H1 (cell line): Measurements from ENCODE around the gene RFC3. TPM values are rescaled to one million over a fixed set of nuclear protein-coding genes. Genes with fewer than 3 reads are reported as not detected.

ENCODE experiments used
- CTCF ChIA-PET: fragments of 300-600 bp; sonication (Branson Sonifier 250); formaldehyde crosslinking; loops from one replicate; lab custom pipeline; 2021; ENCODE audit not compliant: partially characterized antibody; lab: Charles Lee
- POLR2A ChIA-PET: fragments of 300-600 bp; sonication (Branson Sonifier 250); formaldehyde crosslinking; loops from one replicate; lab custom pipeline; 2021; ENCODE audit warnings: inconsistent platforms; ENCODE audit not compliant: partially characterized antibody; lab: Charles Lee
- DNase-seq, 2 experiments: peaks; one replicate each; pipeline versions ENCODE4 v3.0.0 to v3.0.0-alpha.2; 2010 to 2022; ENCODE audit warnings: low spot score in 2 of 2, low read depth in 1 of 2, mixed read lengths in 1 of 2
- FAIRE-seq: peaks from 2 replicates; lab custom pipeline; 2011; peaks lifted over from hg19 to GRCh38; lab: Jason Lieb, UNC
- H2AFZ ChIP-seq: 2 replicates; pipeline ENCODE4 v1.8.1; 2012; ENCODE audit warnings: low read length, inconsistent platforms
- H2AK5ac ChIP-seq: 2 replicates; pipeline ENCODE4 v1.6.1; 2013; ENCODE audit warnings: low read depth, low read length
- H2BK120ac ChIP-seq: replicated peaks from 2 replicates; pipeline ENCODE3; 2013; ENCODE audit warnings: low read depth, low read length, inconsistent platforms
- H2BK12ac ChIP-seq: 2 replicates; pipeline ENCODE4 v1.6.1; 2013; ENCODE audit warnings: low read depth, low read length
- H2BK15ac ChIP-seq: 2 replicates; pipeline ENCODE4 v1.6.1; 2013; ENCODE audit warnings: low read length
- H2BK20ac ChIP-seq: 2 replicates; pipeline ENCODE4 v1.6.1; 2013; ENCODE audit warnings: low read length
- H2BK5ac ChIP-seq: 2 replicates; pipeline ENCODE4 v1.6.1; 2013; ENCODE audit warnings: low read depth, low read length
- H3K14ac ChIP-seq: 2 replicates; pipeline ENCODE4 v1.6.1; 2013; ENCODE audit warnings: inconsistent platforms; ENCODE audit not compliant: insufficient read length
- H3K18ac ChIP-seq: 2 replicates; pipeline ENCODE4 v1.6.1; 2013; ENCODE audit warnings: low read length; ENCODE audit errors: extremely low read depth
- H3K23ac ChIP-seq: 2 replicates; pipeline ENCODE4 v1.6.1; 2013; ENCODE audit warnings: inconsistent platforms; ENCODE audit not compliant: insufficient read length
- H3K23me2 ChIP-seq: 2 replicates; pipeline ENCODE4 v1.6.1; 2013; ENCODE audit warnings: low read depth, low read length
- H3K27ac ChIP-seq: 2 replicates; pipeline ENCODE4 v1.6.1; 2011; ENCODE audit warnings: low read depth, low read length, inconsistent platforms
- H3K27me3 ChIP-seq, 4 experiments: replicated peaks in 1 of 4; 1 replicate in 1 of 4; 2 replicates in 3 of 4; pipeline versions ENCODE4 v1.6.1 to v1.8.1; 2011 to 2013; ENCODE audit warnings: low read length in 3 of 4, mild to moderate bottlenecking in 3 of 4, inconsistent platforms in 2 of 4, mixed read lengths in 2 of 4, moderate library complexity in 1 of 4; ENCODE audit not compliant: control insufficient read depth in 3 of 4, insufficient read depth in 3 of 4; ENCODE audit errors: extremely low read depth in 1 of 4
- H3K36me3 ChIP-seq, 4 experiments: 2 replicates each; pipeline versions ENCODE4 v1.6.1 to v1.8.1; 2011 to 2013; ENCODE audit warnings: mild to moderate bottlenecking in 4 of 4, low read length in 3 of 4, moderate library complexity in 2 of 4, control low read depth in 1 of 4, inconsistent platforms in 1 of 4; ENCODE audit not compliant: insufficient read depth in 4 of 4, control insufficient read depth in 2 of 4
- H3K4ac ChIP-seq: replicated peaks from 2 replicates; pipeline ENCODE3; 2013; ENCODE audit warnings: low read length, low read depth, mixed read lengths, inconsistent platforms; ENCODE audit not compliant: insufficient read length
- H3K4me1 ChIP-seq, 4 experiments: replicated peaks in 1 of 4; 1 replicate in 1 of 4; 2 replicates in 3 of 4; pipeline versions ENCODE4 v1.6.1 to v1.8.1; 2011 to 2013; ENCODE audit warnings: low read length in 3 of 4, inconsistent platforms in 2 of 4, mixed read lengths in 1 of 4; ENCODE audit not compliant: insufficient read depth in 4 of 4, control insufficient read depth in 3 of 4
- H3K4me2 ChIP-seq, 2 experiments: 2 replicates each; pipeline versions ENCODE4 v1.6.1 to v1.8.1; 2011 to 2013; ENCODE audit warnings: low read depth in 2 of 2, low read length in 2 of 2, control low read depth in 1 of 2, inconsistent platforms in 1 of 2, mild to moderate bottlenecking in 1 of 2; ENCODE audit not compliant: insufficient read depth in 1 of 2
- H3K4me3 ChIP-seq, 4 experiments: fragments of 200-600, 300-600 bp in 1 of 4; sonication (generic), shearing (Covaris generic), sonication (Bioruptor Twin) in 1 of 4; 2 replicates each; pipeline versions ENCODE4 v1.5.1 to v1.8.1; 2011 to 2016; ENCODE audit warnings: low read length in 4 of 4, low read depth in 3 of 4, control low read depth in 2 of 4, inconsistent platforms in 2 of 4, mild to moderate bottlenecking in 2 of 4, mixed read lengths in 1 of 4, moderate library complexity in 1 of 4; ENCODE audit not compliant: insufficient read depth in 2 of 4; ENCODE audit errors: extremely low read depth in 1 of 4
- H3K56ac ChIP-seq: replicated peaks from 2 replicates; pipeline ENCODE3; 2013; ENCODE audit warnings: low read depth, mild to moderate bottlenecking, mixed read lengths, low read length, inconsistent platforms; ENCODE audit not compliant: insufficient read length
- H3K79me1 ChIP-seq: 2 replicates; pipeline ENCODE4 v1.6.1; 2013; ENCODE audit warnings: low read depth, low read length, control low read depth
- H3K79me2 ChIP-seq, 2 experiments: 2 replicates each; pipeline versions ENCODE4 v1.6.1 to v1.8.1; 2012 to 2013; ENCODE audit warnings: low read length in 2 of 2, mild to moderate bottlenecking in 2 of 2, inconsistent platforms in 1 of 2; ENCODE audit not compliant: insufficient read depth in 2 of 2, control insufficient read depth in 1 of 2
- H3K9ac ChIP-seq, 4 experiments: replicated peaks in 1 of 4; 1 replicate in 1 of 4; 2 replicates in 3 of 4; pipeline versions ENCODE4 v1.6.1 to v1.8.1; 2011 to 2013; ENCODE audit warnings: low read depth in 3 of 4, low read length in 3 of 4, control low read depth in 2 of 4, mild to moderate bottlenecking in 2 of 4, moderate library complexity in 2 of 4, inconsistent platforms in 1 of 4; ENCODE audit errors: extremely low read depth in 1 of 4
- H3K9me3 ChIP-seq, 2 experiments: 2 replicates each; pipeline versions ENCODE4 v1.6.1 to v1.8.1; 2012 to 2013; ENCODE audit warnings: mild to moderate bottlenecking in 2 of 2, moderate library complexity in 2 of 2, control low read depth in 1 of 2, inconsistent platforms in 1 of 2, low read depth in 1 of 2, low read length in 1 of 2, mixed read lengths in 1 of 2; ENCODE audit not compliant: insufficient read depth in 2 of 2
- H4K20me1 ChIP-seq, 2 experiments: replicated peaks in 1 of 2; 2 replicates each; pipeline versions ENCODE3 to v1.8.1; 2011 to 2013; ENCODE audit warnings: inconsistent platforms in 2 of 2, low read length in 2 of 2, mild to moderate bottlenecking in 1 of 2; ENCODE audit not compliant: insufficient read depth in 2 of 2, control insufficient read depth in 1 of 2
- H4K5ac ChIP-seq: 2 replicates; pipeline ENCODE4 v1.6.1; 2013; ENCODE audit warnings: low read length, low read depth, mixed read lengths, inconsistent platforms; ENCODE audit not compliant: insufficient read length
- H4K8ac ChIP-seq: 2 replicates; pipeline ENCODE4 v1.8.0; 2013; ENCODE audit warnings: mild to moderate bottlenecking, moderate library complexity, low read length, inconsistent platforms; ENCODE audit not compliant: insufficient read depth; ENCODE audit errors: extremely low read depth
- H4K91ac ChIP-seq: replicated peaks from 2 replicates; pipeline ENCODE3; 2013; ENCODE audit warnings: low read length, mixed read lengths, inconsistent platforms; ENCODE audit not compliant: insufficient read length
- BACH1 ChIP-seq: IDR thresholded peaks from 2 replicates; pipeline ENCODE4 v1.6.1; 2012; ENCODE audit warnings: low read length, improper control_type of control experiment
- BRCA1 ChIP-seq: IDR thresholded peaks from 2 replicates; pipeline ENCODE4 v1.6.1; 2012; ENCODE audit warnings: low read depth, low read length, improper control_type of control experiment
- CTBP2 ChIP-seq: IDR thresholded peaks from 2 replicates; pipeline ENCODE4 v1.7.0; 2011; ENCODE audit warnings: borderline replicate concordance, mild to moderate bottlenecking, moderate library complexity, mixed read lengths, low read length; ENCODE audit not compliant: insufficient read depth, insufficient read length
- FOSL1 ChIP-seq: IDR thresholded peaks from 2 replicates; pipeline ENCODE4 v1.6.1; 2011; ENCODE audit warnings: mild to moderate bottlenecking, low read depth, low read length, moderate library complexity; ENCODE audit not compliant: insufficient read depth
- KDM5A ChIP-seq: fragments of 200-600 bp; IDR thresholded peaks from 2 replicates; pipeline ENCODE4 v1.7.1; 2012; ENCODE audit warnings: mild to moderate bottlenecking, low read length, inconsistent platforms, mixed read lengths
- MAFK ChIP-seq: IDR thresholded peaks from 2 replicates; pipeline ENCODE4 v1.6.1; 2012; ENCODE audit warnings: low read depth, mild to moderate bottlenecking, improper control_type of control experiment, low read length
- MAX ChIP-seq: IDR thresholded peaks from 2 replicates; pipeline ENCODE4 v1.6.1; 2012; ENCODE audit warnings: inconsistent platforms
- NRF1 ChIP-seq: IDR thresholded peaks from 2 replicates; pipeline ENCODE4 v1.6.1; 2011; ENCODE audit warnings: mild to moderate bottlenecking, low read depth, low read length, improper control_type of control experiment
- RNF2 ChIP-seq: fragments of 200-900, 300-1000 bp; sonication (generic); IDR thresholded peaks from 2 replicates; pipeline ENCODE4 v1.7.1; 2016; ENCODE audit warnings: borderline replicate concordance, low read depth, mild to moderate bottlenecking, antibody characterized with exemption, low read length; ENCODE audit not compliant: poor library complexity, severe bottlenecking; ENCODE audit errors: missing control alignments
- RXRA ChIP-seq: IDR thresholded peaks from 2 replicates; pipeline ENCODE4 v1.6.1; 2011; ENCODE audit warnings: low read depth, mild to moderate bottlenecking, low read length, moderate library complexity; ENCODE audit not compliant: insufficient read depth
- SP1 ChIP-seq: IDR thresholded peaks from 2 replicates; pipeline ENCODE4 v1.6.1; 2011; ENCODE audit warnings: low read depth, low read length
- SP2 ChIP-seq: IDR thresholded peaks from 2 replicates; pipeline ENCODE4 v1.6.1; 2012; ENCODE audit warnings: mild to moderate bottlenecking, low read length, inconsistent platforms
- TBP ChIP-seq: IDR thresholded peaks from 2 replicates; pipeline ENCODE4 v1.6.1; 2011; ENCODE audit warnings: low read depth, low read length, improper control_type of control experiment
- TCF12 ChIP-seq: IDR thresholded peaks from 2 replicates; pipeline ENCODE4 v1.6.1; 2011; ENCODE audit warnings: low read depth, mild to moderate bottlenecking, low read length
- ZNF274 ChIP-seq: IDR thresholded peaks from 2 replicates; pipeline ENCODE4 v1.7.0; 2012; ENCODE audit warnings: low read length, borderline replicate concordance; ENCODE audit errors: extremely low read depth
- WGBS, 2 experiments: shearing (Covaris generic) in 1 of 2; methylation state at CpG; one replicate each; pipeline versions ENCODE4 v1.1.6 to v1.1.7; 2013 to 2015; ENCODE audit warnings: low lambda C conversion rate in 2 of 2, mixed read lengths in 2 of 2, inconsistent platforms in 1 of 2, low coverage in 1 of 2, missing lambda C conversion rate in 1 of 2; ENCODE audit not compliant: insufficient replicate concordance in 2 of 2, insufficient coverage in 1 of 2, insufficient read length in 1 of 2; ENCODE audit errors: extremely low coverage in 1 of 2, missing lambda C conversion rate in 1 of 2; 5-methylcytosine and 5-hydroxymethylcytosine counted together
- polyA plus RNA-seq, 7 experiments: library from polyadenylated mRNA; depleted of rRNA in 3 of 7; stranded (reverse) in 5 of 7; unstranded in 2 of 7; fragments of >200 nt in 5 of 7; fragments of 200-250 nt in 2 of 7; gene quantifications; 1 replicate in 5 of 7; 2 replicates in 1 of 7; 4 replicates in 1 of 7; pipeline versions ENCODE4 v1.2.1 to v1.2.3, GENCODE V29; 2011 to 2013; ENCODE audit warnings: missing spikeins in 2 of 7, mixed read lengths in 2 of 7
- total RNA-seq: library from RNA; stranded (reverse); fragmentation: NEBNext Ultra II Directional; extraction: Animal tissue kit (Norgen Biotek cat#: 25700); gene quantifications from 2 replicates; pipeline ENCODE4 v1.2.1, GENCODE V29; 2021

Gene RFC3
- total and polyA plus RNA-seq, 2 of the 8 experiments (the other 6 are each of a cell fraction or from before 2014, with no cell fraction given): 26.4 to 45.6 TPM

GRCh38 chr13:33785384-33785783 lies 32.6 kb upstream of the RFC3 start:
- Histone ChIP-seq H3K27me3 (no peaks in the 10 kb centered on the region), H3K4me1 (no peaks in the 10 kb centered on the region), H2BK12ac (no peak overlapping the region), H3K36me3 (no peaks in the 10 kb centered on the region), H3K4me3 (no peak overlapping the region), H3K79me1 (no peaks in the 10 kb centered on the region), H2BK120ac (no peak overlapping the region), H4K91ac (no peak overlapping the region), H3K18ac (no peak overlapping the region), H3K9ac (no peak overlapping the region), H3K27ac (no peak overlapping the region), H2AK5ac (no peak overlapping the region), H4K8ac (no peak overlapping the region), H3K23ac (no peak overlapping the region), H2BK20ac (no peak overlapping the region), H4K5ac (no peak overlapping the region), H3K23me2 (no peaks in the 10 kb centered on the region), H2AFZ (no peak overlapping the region), H3K79me2 (no peaks in the 10 kb centered on the region), H3K9me3 (peaks cover 0 to 4% of the 10 kb centered on the region in 2 experiments; a peak in 1 of 4 replicates), H2BK15ac (no peak overlapping the region), H3K4me2 (no peak overlapping the region), H3K4ac (no peak overlapping the region), H4K20me1 (no peaks in the 10 kb centered on the region), H3K14ac (no peak overlapping the region), H3K56ac (no peak overlapping the region), H2BK5ac (no peak overlapping the region)
- POLR2A ChIA-PET: interaction anchor here (0.7 to 1.1 kb wide), 2 partner anchors 24 to 28 kb away, joined by 3 read pairs; no protein-coding TSS in a partner anchor
- CTCF ChIA-PET: interaction anchor here (1.0 kb wide), 1 partner anchor 15 kb away, joined by 5 read pairs; no protein-coding TSS in a partner anchor
- no peak for DNase-seq
- no peak for FAIRE-seq
- 96% methylated on average over 1 of the region's 1 CpG; no CpG with 5 or more reads in 1 of the 2 experiments for WGBS, 2 experiments
- TF ChIP-seq TBP (no peak), RXRA (no peak), MAX (no peak), RNF2 (no peak), CTBP2 (no peak), ZNF274 (no peak), FOSL1 (no peak), MAFK (no peak), KDM5A (no peak), SP2 (no peak), BRCA1 (no peak), NRF1 (no peak), TCF12 (no peak), SP1 (no peak), BACH1 (no peak)
